ENCODE data around the gene ARHGEF9.

ARHGEF9 gene

DNA sequence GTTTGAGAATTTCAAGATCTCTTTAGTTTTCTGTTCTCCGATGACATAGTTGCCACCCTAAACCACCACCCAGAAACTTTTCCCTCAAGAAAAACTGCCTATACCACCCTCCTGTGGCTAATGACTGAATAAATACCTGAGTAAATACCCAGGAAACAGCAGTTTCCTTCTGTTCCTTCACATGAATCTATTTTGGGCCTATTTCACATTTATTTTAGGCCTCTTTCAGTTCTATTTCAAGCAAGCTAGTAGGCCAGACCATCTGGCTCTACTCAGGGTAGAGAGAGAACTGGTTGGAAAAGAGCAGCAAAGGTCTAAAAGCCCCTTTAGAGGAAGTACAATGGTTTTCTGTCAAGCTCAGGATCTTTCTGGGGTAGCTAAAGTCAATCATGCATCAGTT, 23.4 kb downstream of the ARHGEF9 start:
- in situ Hi-C loops (cut with HindIII; ENCODE audit: low pct_unique_long_range_greater_than_20kb, low sequenced_read_pairs) = no loop called here
- TF ChIP-seq JUND (IDR thresholded peaks at IDR 0.05; ENCODE audit: low read depth) = no peak
- peak in 1 of 2 experiments; percentile 0 for DNase-seq (ENCODE audit: low read depth in 1 of 2, low spot score in 1 of 2)

GRCh38 chrX:63758011-63758410, 27.0 kb downstream of the ARHGEF9 start:
- in situ Hi-C loops (cut with HindIII; ENCODE audit: low pct_unique_long_range_greater_than_20kb, low sequenced_read_pairs) = no loop called here
- no peak for DNase-seq (ENCODE audit: low read depth in 1 of 2, low spot score in 1 of 2)
- TF ChIP-seq JUND (IDR thresholded peaks at IDR 0.05; ENCODE audit: low read depth) = no peak

GRCh38 chrX:63755892-63756291, 29.1 kb downstream of the ARHGEF9 start:
- in situ Hi-C loops (cut with HindIII; ENCODE audit: low pct_unique_long_range_greater_than_20kb, low sequenced_read_pairs) = no loop called here
- no peak for DNase-seq (ENCODE audit: low read depth in 1 of 2, low spot score in 1 of 2)
- no peak for TF ChIP-seq JUND (IDR thresholded peaks at IDR 0.05; ENCODE audit: low read depth)

DNA sequence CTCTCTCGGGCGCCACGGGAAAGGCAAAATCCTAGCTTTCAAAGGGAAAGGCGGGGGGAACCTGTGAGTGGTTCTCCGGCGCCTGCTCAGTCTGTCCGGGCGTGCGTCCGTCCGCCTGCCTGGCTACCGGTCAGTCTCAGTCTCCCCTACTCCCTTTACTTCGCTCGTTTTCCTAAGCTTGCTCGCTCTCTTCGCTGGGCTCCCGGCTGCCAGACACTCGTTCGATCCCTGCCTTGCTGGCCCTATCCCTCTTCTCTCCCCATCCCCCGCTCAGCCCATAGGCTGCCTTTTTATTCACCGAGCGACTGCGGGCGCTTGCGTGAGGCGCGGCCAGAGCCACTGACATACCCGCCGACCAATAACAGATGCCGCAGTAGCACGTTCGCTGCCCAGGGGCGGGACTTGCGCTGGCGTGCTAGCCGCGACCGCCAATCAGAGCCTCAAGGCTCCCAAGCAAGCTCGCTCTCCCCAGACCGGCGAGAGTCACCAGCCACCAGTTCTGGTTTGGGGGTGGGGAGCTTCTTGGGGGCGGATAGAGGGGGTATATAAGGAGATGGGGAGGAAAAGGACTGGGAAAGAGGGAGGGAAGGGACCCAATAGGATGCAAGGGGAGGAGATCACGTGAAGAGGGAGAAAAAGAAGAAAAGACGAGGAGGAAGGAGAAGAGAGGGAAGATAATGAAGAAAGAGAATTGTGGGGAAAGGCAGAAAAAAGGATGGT, 30.0 kb downstream of the ARHGEF9 start:
- peak; percentile 35 to 92 for DNase-seq (ENCODE audit: low read depth in 1 of 2, low spot score in 1 of 2)
- in situ Hi-C loops (cut with HindIII; ENCODE audit: low pct_unique_long_range_greater_than_20kb, low sequenced_read_pairs) = no loop called here
- TF ChIP-seq JUND (IDR thresholded peaks at IDR 0.05; ENCODE audit: low read depth) = no peak

DNA sequence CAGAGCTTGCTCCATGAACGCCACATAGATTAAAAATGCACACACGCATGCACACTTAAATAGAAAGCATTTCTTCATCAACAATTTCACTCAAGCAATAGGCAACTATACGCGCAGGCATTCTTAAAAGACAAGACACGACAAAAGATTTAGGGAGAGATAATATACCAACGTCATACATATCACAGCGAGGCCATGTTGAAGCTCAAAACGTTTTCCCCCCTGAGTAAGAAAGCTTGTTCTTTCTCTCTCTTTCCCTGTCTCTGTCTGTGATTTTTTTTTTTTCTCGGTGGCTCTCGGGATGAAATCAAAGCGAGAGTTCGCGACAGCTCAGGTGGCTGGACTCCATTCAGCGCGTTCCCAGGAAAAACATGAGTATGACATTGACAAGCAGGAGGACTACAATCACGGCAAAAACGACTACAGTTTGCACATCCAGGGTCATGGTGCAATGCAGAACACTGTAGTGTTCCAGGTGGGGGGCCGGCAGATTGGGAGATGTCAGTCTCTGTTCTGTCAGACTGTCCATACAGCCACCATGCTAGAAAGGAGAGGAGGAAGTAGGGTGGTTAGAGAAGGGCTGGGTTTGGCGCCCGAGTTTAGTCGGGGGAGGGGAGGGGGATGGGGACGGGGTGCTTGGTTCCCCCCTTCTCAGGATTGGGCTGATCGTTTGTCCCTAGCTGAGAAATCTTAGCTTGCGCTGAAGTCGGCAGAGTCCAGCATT, 30.7 kb downstream of the ARHGEF9 start:
- peak in 1 of 2 experiments; percentile 7 for DNase-seq (ENCODE audit: low read depth in 1 of 2, low spot score in 1 of 2)
- no peak for TF ChIP-seq JUND (IDR thresholded peaks at IDR 0.05; ENCODE audit: low read depth)
- in situ Hi-C loops (cut with HindIII; ENCODE audit: low pct_unique_long_range_greater_than_20kb, low sequenced_read_pairs) = no loop called here

GRCh38 chrX:63751481-63751880, 33.5 kb downstream of the ARHGEF9 start:
- TF ChIP-seq JUND (IDR thresholded peaks at IDR 0.05; ENCODE audit: low read depth) = no peak

DNA sequence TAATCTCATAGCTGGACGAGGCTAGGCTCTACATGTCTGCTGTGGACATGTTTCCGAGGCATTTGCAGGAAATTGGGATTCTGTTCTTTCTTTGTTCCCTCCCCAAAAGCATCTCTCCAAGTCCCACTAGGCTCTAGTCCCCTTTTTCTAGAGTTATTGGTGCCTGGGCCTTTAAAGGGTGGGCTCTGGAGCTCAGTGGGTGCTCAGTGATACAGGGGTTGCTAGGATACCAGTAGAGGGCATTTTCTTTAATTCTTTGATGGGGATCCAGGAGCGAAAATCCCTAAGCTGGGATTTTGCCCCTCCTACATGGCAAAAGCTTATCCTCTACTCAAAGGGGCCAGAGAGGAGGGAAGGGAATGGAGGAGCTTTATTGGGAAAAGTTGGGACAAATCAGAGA, 34.2 kb downstream of the ARHGEF9 start:
- TF ChIP-seq JUND (IDR thresholded peaks at IDR 0.05; ENCODE audit: low read depth) = no peak
- no peak for DNase-seq (ENCODE audit: low read depth in 1 of 2, low spot score in 1 of 2)
- in situ Hi-C loops (cut with HindIII; ENCODE audit: low pct_unique_long_range_greater_than_20kb, low sequenced_read_pairs) = no loop called here

More at GRCh38 chrX:63751481-63751880, 33.5 kb downstream of the ARHGEF9 start:
- in situ Hi-C loops (cut with HindIII; ENCODE audit: low pct_unique_long_range_greater_than_20kb, low sequenced_read_pairs) = no loop called here
- DNase-seq (ENCODE audit: low read depth in 1 of 2, low spot score in 1 of 2) = no peak

- TF ChIP-seq JUND (IDR thresholded peaks at IDR 0.05; ENCODE audit: low read depth) = no peak
- no peak for DNase-seq (ENCODE audit: low read depth in 1 of 2, low spot score in 1 of 2)
- in situ Hi-C loops (cut with HindIII; ENCODE audit: low pct_unique_long_range_greater_than_20kb, low sequenced_read_pairs) = no loop called here
These were observed 37.7 kb downstream of the ARHGEF9 start for GRCh38 chrX:63747331-63747730.

DNA sequence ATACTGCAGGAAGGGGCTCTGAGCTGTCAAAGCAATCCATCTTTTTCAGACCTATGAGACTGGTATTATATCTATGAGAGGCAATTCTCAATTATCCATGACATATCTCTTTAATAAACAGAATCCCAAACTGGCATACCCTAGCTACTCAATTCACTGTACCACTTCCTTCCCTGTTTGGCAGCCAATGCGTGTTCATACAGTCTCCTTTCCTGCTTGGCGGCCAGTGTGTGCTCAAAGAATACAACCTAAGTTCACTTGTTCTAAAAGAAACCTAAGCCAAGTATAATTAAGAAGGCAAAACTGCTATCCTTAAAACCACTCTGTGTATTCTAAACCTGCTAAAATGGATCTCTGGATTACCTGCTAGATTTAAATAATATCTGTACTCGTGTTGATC, 38.3 kb downstream of the ARHGEF9 start:
- in situ Hi-C loops (cut with HindIII; ENCODE audit: low pct_unique_long_range_greater_than_20kb, low sequenced_read_pairs) = no loop called here
- TF ChIP-seq JUND (IDR thresholded peaks at IDR 0.05; ENCODE audit: low read depth) = no peak
- DNase-seq (ENCODE audit: low read depth in 1 of 2, low spot score in 1 of 2) = no peak

- no peak for TF ChIP-seq JUND (IDR thresholded peaks at IDR 0.05; ENCODE audit: low read depth)
- no peak for DNase-seq (ENCODE audit: low read depth in 1 of 2, low spot score in 1 of 2)
- in situ Hi-C loops (cut with HindIII; ENCODE audit: low pct_unique_long_range_greater_than_20kb, low sequenced_read_pairs) = no loop called here
These were observed 38.7 kb downstream of the ARHGEF9 start for GRCh38 chrX:63746278-63746677.

DNA sequence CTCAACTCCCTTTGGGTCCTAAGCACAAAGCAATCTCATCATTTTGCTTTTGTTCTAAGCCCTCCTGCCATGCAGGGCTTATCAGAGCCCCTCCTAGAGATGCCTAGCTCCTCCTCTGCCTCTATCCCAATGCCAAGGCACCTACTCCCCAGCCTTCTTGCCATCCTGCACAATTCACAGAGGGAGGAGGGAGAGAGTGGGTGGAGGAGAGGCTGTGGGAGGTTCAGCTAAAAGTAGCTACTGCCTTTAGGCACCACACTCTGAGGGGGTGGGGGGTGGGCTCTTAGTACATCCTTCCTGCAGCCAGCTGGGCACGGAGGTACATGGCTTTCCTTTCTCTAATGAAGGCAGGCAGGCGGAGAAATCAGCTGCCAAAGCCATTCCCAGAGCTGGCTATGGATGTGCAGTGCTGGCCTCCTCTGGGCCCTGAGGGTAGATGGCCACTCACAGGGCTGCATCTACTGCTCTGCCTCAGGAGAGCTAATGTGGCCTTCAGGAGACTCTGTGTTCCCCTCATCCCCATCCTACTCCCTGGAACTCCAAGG, 40.1 kb downstream of the ARHGEF9 start:
- TF ChIP-seq JUND (IDR thresholded peaks at IDR 0.05; ENCODE audit: low read depth) = no peak
- in situ Hi-C loops (cut with HindIII; ENCODE audit: low pct_unique_long_range_greater_than_20kb, low sequenced_read_pairs) = no loop called here
- DNase-seq (ENCODE audit: low read depth in 1 of 2, low spot score in 1 of 2) = no peak

DNA sequence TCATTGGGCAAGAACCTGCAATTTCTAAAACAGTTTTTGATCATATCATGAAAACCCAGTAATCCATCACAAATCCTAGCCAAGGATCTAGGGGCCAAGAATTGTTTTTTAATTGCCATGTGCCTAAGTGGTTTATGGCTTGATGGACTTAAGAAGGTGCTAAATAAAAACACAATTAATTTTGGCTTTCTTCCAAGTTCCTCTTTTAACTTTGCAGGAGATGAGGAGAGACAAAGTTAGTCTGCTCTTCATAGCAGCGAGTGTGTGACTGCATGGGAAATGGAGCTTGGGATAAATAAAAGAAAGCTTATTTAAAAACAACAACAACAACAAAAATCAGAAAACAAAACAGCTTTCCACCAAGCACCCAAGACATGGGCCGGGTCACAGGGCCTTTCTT, 41.4 kb downstream of the ARHGEF9 start:
- TF ChIP-seq JUND (IDR thresholded peaks at IDR 0.05; ENCODE audit: low read depth) = no peak
- in situ Hi-C loops (cut with HindIII; ENCODE audit: low pct_unique_long_range_greater_than_20kb, low sequenced_read_pairs) = no loop called here
- no peak for DNase-seq (ENCODE audit: low read depth in 1 of 2, low spot score in 1 of 2)

- in situ Hi-C loops (cut with HindIII; ENCODE audit: low pct_unique_long_range_greater_than_20kb, low sequenced_read_pairs) = no loop called here
- no peak for DNase-seq (ENCODE audit: low read depth in 1 of 2, low spot score in 1 of 2)
- no peak for TF ChIP-seq JUND (IDR thresholded peaks at IDR 0.05; ENCODE audit: low read depth)
These were observed 44.6 kb downstream of the ARHGEF9 start for GRCh38 chrX:63740382-63740781.

Data from T47D (cell line).